GM12878 (cell line): ENCODE data around the gene SSX2IP. TPM values are rescaled to one million over a fixed set of nuclear protein-coding genes. Genes with fewer than 3 reads are reported as not detected.

Experiments
- ATAC-seq: fragments of 200-7000 bp; cut with Tn5 transposase; 3 replicates; pipeline ENCODE4 v1.9.1; 2020; ENCODE audit warnings: mild to moderate bottlenecking, moderate library complexity
- BruUV-seq: library from RNA; stranded (reverse); fragments of 400-500 nt; replicated peaks from 2 replicates; lab custom pipeline; 2021; lab: Mats Ljungman, UMichigan
- CTCF ChIA-PET: fragments of 300-600 bp; sonication (Branson Sonifier 250); formaldehyde crosslinking; extraction: SDS; loops from one replicate; lab custom pipeline; 2021; ENCODE audit warnings: inconsistent platforms; lab: Yijun Ruan, JAX
- POLR2A ChIA-PET: fragments of 350-600 bp; formaldehyde crosslinking; extraction: SDS; loops from one replicate; lab custom pipeline; 2021; ENCODE audit warnings: inconsistent platforms; lab: Charles Lee
- RAD21 ChIA-PET: fragments of 300-600 bp; sonication (Branson Sonifier 250); formaldehyde crosslinking; loops from one replicate; lab custom pipeline; 2023; ENCODE audit warnings: antibody characterized with exemption; ENCODE audit not compliant: unreplicated experiment; lab: Charles Lee
- SMC1A ChIA-PET: fragments of 300-600 bp; sonication (Branson Sonifier 250); formaldehyde crosslinking; loops from one replicate; lab custom pipeline; 2023; ENCODE audit not compliant: unreplicated experiment, uncharacterized antibody; lab: Charles Lee
- DNase-seq: peaks from one replicate; pipeline ENCODE4 v3.0.0-alpha.2; 2011; ENCODE audit warnings: low read depth, low spot score
- FAIRE-seq: peaks from 3 replicates; lab custom pipeline; 2011; peaks lifted over from hg19 to GRCh38; lab: Jason Lieb, UNC
- H2AFZ ChIP-seq: 2 replicates; pipeline ENCODE4 v1.6.0; 2011; ENCODE audit warnings: low read depth, low read length, control low read depth; ENCODE audit not compliant: control insufficient read depth
- H3K27ac ChIP-seq: 2 replicates; pipeline ENCODE4 v1.5.1; 2011; ENCODE audit warnings: control low read depth; ENCODE audit not compliant: control insufficient read depth, insufficient read depth
- H3K27me3 ChIP-seq, 2 experiments: replicated peaks in 1 of 2; 2 replicates each; pipeline versions ENCODE4 v1.6.0 to v1.6.1; 2011; ENCODE audit warnings: low read length in 1 of 2; ENCODE audit not compliant: control insufficient read depth in 2 of 2, insufficient read depth in 2 of 2
- H3K36me3 ChIP-seq, 2 experiments: 2 replicates each; pipeline ENCODE4 v1.5.1; 2011; ENCODE audit warnings: low read length in 1 of 2; ENCODE audit not compliant: control insufficient read depth in 2 of 2, insufficient read depth in 2 of 2
- H3K4me1 ChIP-seq: 2 replicates; pipeline ENCODE4 v1.6.1; 2011; ENCODE audit warnings: mild to moderate bottlenecking, low read length, moderate library complexity, mixed read lengths; ENCODE audit not compliant: control insufficient read depth, insufficient read depth
- H3K4me2 ChIP-seq: 2 replicates; pipeline ENCODE4 v1.6.0; 2011; ENCODE audit warnings: control low read depth; ENCODE audit not compliant: control insufficient read depth, insufficient read depth
- H3K4me3 ChIP-seq: fragments of 200-600 bp; sonication (generic); 2 replicates; pipeline ENCODE4 v1.5.1; 2016
- H3K79me2 ChIP-seq: 2 replicates; pipeline ENCODE4 v1.6.0; 2011; ENCODE audit warnings: low read length; ENCODE audit not compliant: control insufficient read depth, insufficient read depth
- H3K9ac ChIP-seq: 2 replicates; pipeline ENCODE4 v1.8.0; 2011; ENCODE audit warnings: low read length, control low read depth, mixed read lengths; ENCODE audit not compliant: control insufficient read depth, insufficient read depth
- H3K9me3 ChIP-seq: replicated peaks from 3 replicates; pipeline ENCODE4 v1.5.1; 2011; ENCODE audit warnings: mild to moderate bottlenecking, low read length; ENCODE audit not compliant: control insufficient read depth, insufficient read depth
- H4K20me1 ChIP-seq: 2 replicates; pipeline ENCODE4 v1.6.0; 2011; ENCODE audit not compliant: control insufficient read depth, insufficient read depth
- BACH1 ChIP-seq: fragments of 450-650 bp; IDR thresholded peaks from 2 replicates; pipeline ENCODE4 v1.6.1; 2017; ENCODE audit warnings: mild to moderate bottlenecking, borderline replicate concordance
- BHLHE40 ChIP-seq, 2 experiments: fragments of 450-650 bp in 1 of 2; IDR thresholded peaks; 2 replicates each; pipeline ENCODE4 v1.6.1; 2011 to 2017; ENCODE audit warnings: low read depth in 2 of 2, borderline replicate concordance in 1 of 2, improper control_type of control experiment in 1 of 2, low read length in 1 of 2, mild to moderate bottlenecking in 1 of 2
- CREB1 ChIP-seq: IDR thresholded peaks from 2 replicates; pipeline ENCODE4 v1.6.1; 2012; ENCODE audit warnings: low read depth, mild to moderate bottlenecking, inconsistent platforms
- EGR1 ChIP-seq, 2 experiments: IDR thresholded peaks; 1 replicate in 1 of 2; 2 replicates in 1 of 2; pipeline ENCODE4 v1.6.1; 2011 to 2012; ENCODE audit warnings: low read depth in 2 of 2, low read length in 2 of 2, borderline replicate concordance in 1 of 2, mild to moderate bottlenecking in 1 of 2, moderate library complexity in 1 of 2
- IRF4 ChIP-seq: IDR thresholded peaks from 2 replicates; pipeline ENCODE4 v1.6.1; 2011; ENCODE audit warnings: low read depth, low read length
- JUND ChIP-seq: IDR thresholded peaks from 2 replicates; pipeline ENCODE4 v1.6.1; 2012; ENCODE audit warnings: low read depth, mild to moderate bottlenecking, low read length, improper control_type of control experiment, moderate library complexity
- PAX5 ChIP-seq: IDR thresholded peaks from 2 replicates; pipeline ENCODE4 v1.6.1; 2011; ENCODE audit warnings: low read depth, low read length, borderline replicate concordance
- PAX8 ChIP-seq: fragments of 450-650 bp; IDR thresholded peaks from 2 replicates; pipeline ENCODE4 v1.6.1; 2017; ENCODE audit warnings: mild to moderate bottlenecking, moderate library complexity
- POLR2AphosphoS5 ChIP-seq: IDR thresholded peaks from 2 replicates; pipeline ENCODE4 v1.6.1; 2011; ENCODE audit warnings: mild to moderate bottlenecking, low read length, inconsistent platforms
- RBBP5 ChIP-seq: fragments of 200-600 bp; sonication (generic); conservative IDR thresholded peaks from 2 replicates; pipeline ENCODE4 v1.6.1; 2016
- RCOR1 ChIP-seq: conservative IDR thresholded peaks from 2 replicates; pipeline ENCODE4 v1.6.1; 2012; ENCODE audit warnings: low read depth, low read length, improper control_type of control experiment
- SMARCA5 ChIP-seq: fragments of 450-650 bp; IDR thresholded peaks from 2 replicates; pipeline ENCODE4 v1.6.1; 2017; ENCODE audit warnings: mild to moderate bottlenecking
- SMC3 ChIP-seq: IDR thresholded peaks from 2 replicates; pipeline ENCODE4 v1.6.1; 2011; ENCODE audit warnings: low read length, improper control_type of control experiment, borderline replicate concordance
- STAT1 ChIP-seq: fragments of 450-650 bp; conservative IDR thresholded peaks from 2 replicates; pipeline ENCODE4 v1.6.1; 2014; ENCODE audit warnings: antibody characterized with exemption, mild to moderate bottlenecking
- TAF1 ChIP-seq: IDR thresholded peaks from 2 replicates; pipeline ENCODE4 v1.6.1; 2011; ENCODE audit warnings: mild to moderate bottlenecking, low read depth, low read length, borderline replicate concordance
- TCF12 ChIP-seq: IDR thresholded peaks from 2 replicates; pipeline ENCODE4 v1.6.1; 2011; ENCODE audit warnings: low read depth, mild to moderate bottlenecking, low read length
- YBX1 ChIP-seq: fragments of 450-650 bp; IDR thresholded peaks from 2 replicates; pipeline ENCODE4 v1.6.1; 2016; ENCODE audit warnings: antibody characterized with exemption
- in situ Hi-C: fragments of 300-500 bp; cut with MboI; formaldehyde crosslinking; loops from 9 replicates; pipeline ENCODE4 v1.14.3; 2018; ENCODE audit warnings: mixed read lengths
- intact Hi-C: fragments of 100-400 bp; cut with micrococcal nuclease; formaldehyde crosslinking; loops from one replicate; pipeline ENCODE4 v1.14.2; 2022; ENCODE audit not compliant: unreplicated experiment
- polyA plus RNA-seq, 11 experiments: library from polyadenylated mRNA; depleted of rRNA in 4 of 11; unstranded in 6 of 11; stranded (reverse) in 5 of 11; fragments of >200 nt; fragmentation: Nextera tagmentation in 4 of 11; fragmentation: Illumina TruSeq in 1 of 11; extraction: Ambion mirVana in 4 of 11; extraction: Trizol in 1 of 11; gene quantifications; 1 replicate in 1 of 11; 2 replicates in 10 of 11; pipeline versions ENCODE4 v1.2.1 to v1.2.3, GENCODE V29; 2011 to 2016; ENCODE audit warnings: inconsistent platforms in 2 of 11, missing spikeins in 2 of 11, low read depth in 1 of 11
- total RNA-seq, 4 experiments: library from RNA; depleted of rRNA in 3 of 4; stranded (reverse); fragments of >200 nt in 3 of 4; fragmentation: Illumina TruSeq in 1 of 4; extraction: Trizol in 1 of 4; gene quantifications; 2 replicates each; pipeline versions ENCODE4 v1.2.1 to v1.2.3, GENCODE V29; 2013 to 2021
- TF ChIP-seq, protein P1 (sequence below): IDR thresholded peaks from 2 replicates; pipeline ENCODE4 v1.6.1; 2012; ENCODE audit warnings: low read depth, low read length, improper control_type of control experiment
- TF ChIP-seq, protein P2 (sequence below): IDR thresholded peaks from 2 replicates; pipeline ENCODE4 v1.6.1; 2012; ENCODE audit warnings: low read length, inconsistent platforms
- TF ChIP-seq, protein P3 (sequence below): fragments of 450-650 bp; IDR thresholded peaks from 2 replicates; pipeline ENCODE4 v1.6.1; 2017; ENCODE audit warnings: mild to moderate bottlenecking, moderate library complexity

SSX2IP gene
- total and polyA plus RNA-seq, 10 of the 15 experiments (the other 5 are each of a cell fraction or from before 2014, with no cell fraction given) = 3.3 to 14.0 (median 10.4) TPM

- ChIA-PET RAD21 (no interaction called here), POLR2A (no interaction called here), SMC1A (no interaction called here), CTCF (interaction anchor here (1.0 to 1.3 kb wide), 2 partner anchors 21 to 63 kb away, joined by 3 to 4 read pairs; no protein-coding TSS in a partner anchor)
- TF ChIP-seq TCF12 (no peak), RCOR1 (no peak), STAT1 (no peak), SMARCA5 (no peak), RBBP5 (no peak), YBX1 (no peak), JUND (no peak), PAX8 (no peak), TAF1 (no peak), CREB1 (no peak), IRF4 (no peak), SMC3 (no peak), EGR1 (IDR thresholded peaks at IDR 0.05; ENCODE audit: borderline replicate concordance in 1 of 2, low read depth in 2 of 2, low read length in 2 of 2) (no peak), BACH1 (no peak), PAX5 (no peak), POLR2AphosphoS5 (no peak), BHLHE40 (IDR thresholded peaks at IDR 0.05; ENCODE audit: borderline replicate concordance in 1 of 2, low read depth in 2 of 2, low read length in 1 of 2) (no peak)
- TF ChIP-seq, protein P1, sequence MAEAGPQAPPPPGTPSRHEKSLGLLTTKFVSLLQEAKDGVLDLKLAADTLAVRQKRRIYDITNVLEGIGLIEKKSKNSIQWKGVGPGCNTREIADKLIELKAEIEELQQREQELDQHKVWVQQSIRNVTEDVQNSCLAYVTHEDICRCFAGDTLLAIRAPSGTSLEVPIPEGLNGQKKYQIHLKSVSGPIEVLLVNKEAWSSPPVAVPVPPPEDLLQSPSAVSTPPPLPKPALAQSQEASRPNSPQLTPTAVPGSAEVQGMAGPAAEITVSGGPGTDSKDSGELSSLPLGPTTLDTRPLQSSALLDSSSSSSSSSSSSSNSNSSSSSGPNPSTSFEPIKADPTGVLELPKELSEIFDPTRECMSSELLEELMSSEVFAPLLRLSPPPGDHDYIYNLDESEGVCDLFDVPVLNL = no peak
- TF ChIP-seq, protein P2, sequence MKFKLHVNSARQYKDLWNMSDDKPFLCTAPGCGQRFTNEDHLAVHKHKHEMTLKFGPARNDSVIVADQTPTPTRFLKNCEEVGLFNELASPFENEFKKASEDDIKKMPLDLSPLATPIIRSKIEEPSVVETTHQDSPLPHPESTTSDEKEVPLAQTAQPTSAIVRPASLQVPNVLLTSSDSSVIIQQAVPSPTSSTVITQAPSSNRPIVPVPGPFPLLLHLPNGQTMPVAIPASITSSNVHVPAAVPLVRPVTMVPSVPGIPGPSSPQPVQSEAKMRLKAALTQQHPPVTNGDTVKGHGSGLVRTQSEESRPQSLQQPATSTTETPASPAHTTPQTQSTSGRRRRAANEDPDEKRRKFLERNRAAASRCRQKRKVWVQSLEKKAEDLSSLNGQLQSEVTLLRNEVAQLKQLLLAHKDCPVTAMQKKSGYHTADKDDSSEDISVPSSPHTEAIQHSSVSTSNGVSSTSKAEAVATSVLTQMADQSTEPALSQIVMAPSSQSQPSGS = no peak
- TF ChIP-seq, protein P3, sequence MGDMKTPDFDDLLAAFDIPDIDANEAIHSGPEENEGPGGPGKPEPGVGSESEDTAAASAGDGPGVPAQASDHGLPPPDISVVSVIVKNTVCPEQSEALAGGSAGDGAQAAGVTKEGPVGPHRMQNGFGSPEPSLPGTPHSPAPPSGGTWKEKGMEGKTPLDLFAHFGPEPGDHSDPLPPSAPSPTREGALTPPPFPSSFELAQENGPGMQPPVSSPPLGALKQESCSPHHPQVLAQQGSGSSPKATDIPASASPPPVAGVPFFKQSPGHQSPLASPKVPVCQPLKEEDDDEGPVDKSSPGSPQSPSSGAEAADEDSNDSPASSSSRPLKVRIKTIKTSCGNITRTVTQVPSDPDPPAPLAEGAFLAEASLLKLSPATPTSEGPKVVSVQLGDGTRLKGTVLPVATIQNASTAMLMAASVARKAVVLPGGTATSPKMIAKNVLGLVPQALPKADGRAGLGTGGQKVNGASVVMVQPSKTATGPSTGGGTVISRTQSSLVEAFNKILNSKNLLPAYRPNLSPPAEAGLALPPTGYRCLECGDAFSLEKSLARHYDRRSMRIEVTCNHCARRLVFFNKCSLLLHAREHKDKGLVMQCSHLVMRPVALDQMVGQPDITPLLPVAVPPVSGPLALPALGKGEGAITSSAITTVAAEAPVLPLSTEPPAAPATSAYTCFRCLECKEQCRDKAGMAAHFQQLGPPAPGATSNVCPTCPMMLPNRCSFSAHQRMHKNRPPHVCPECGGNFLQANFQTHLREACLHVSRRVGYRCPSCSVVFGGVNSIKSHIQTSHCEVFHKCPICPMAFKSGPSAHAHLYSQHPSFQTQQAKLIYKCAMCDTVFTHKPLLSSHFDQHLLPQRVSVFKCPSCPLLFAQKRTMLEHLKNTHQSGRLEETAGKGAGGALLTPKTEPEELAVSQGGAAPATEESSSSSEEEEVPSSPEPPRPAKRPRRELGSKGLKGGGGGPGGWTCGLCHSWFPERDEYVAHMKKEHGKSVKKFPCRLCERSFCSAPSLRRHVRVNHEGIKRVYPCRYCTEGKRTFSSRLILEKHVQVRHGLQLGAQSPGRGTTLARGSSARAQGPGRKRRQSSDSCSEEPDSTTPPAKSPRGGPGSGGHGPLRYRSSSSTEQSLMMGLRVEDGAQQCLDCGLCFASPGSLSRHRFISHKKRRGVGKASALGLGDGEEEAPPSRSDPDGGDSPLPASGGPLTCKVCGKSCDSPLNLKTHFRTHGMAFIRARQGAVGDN = no peak
- Histone ChIP-seq H3K27ac (no peak overlapping the region), H2AFZ (no peak overlapping the region), H3K79me2 (no peaks in the 10 kb centered on the region), H3K4me2 (no peak overlapping the region), H3K9me3 (no peaks in the 10 kb centered on the region), H3K27me3 (no peaks in the 10 kb centered on the region), H3K9ac (no peak overlapping the region), H3K4me3 (no peak overlapping the region), H3K36me3 (no peaks in the 10 kb centered on the region), H4K20me1 (no peaks in the 10 kb centered on the region), H3K4me1 (no peaks in the 10 kb centered on the region)
- DNase-seq (no peak), FAIRE-seq (no peak), ATAC-seq (no peak)
- intact Hi-C loops (no loop called here), in situ Hi-C loops (no loop called here)
- BruUV-seq = no TSS peak
Measured at GRCh38 chr1:84731519-84731918, 41.3 kb upstream of the SSX2IP start.
